ENCODE measurements around the gene TXNDC8.
"Not testable (repeated sequence)": the region's sequence is repeated elsewhere in the genome, so short reads cannot be mapped to it uniquely, and the experiment has no call there.

The TXNDC8 gene

GRCh38 chr9:110327716-110328115 is 9.9 kb downstream of the TXNDC8 start:
- DNase-seq (ENCODE audit: low spot score) = no peak

- no peak for DNase-seq (ENCODE audit: low spot score)
Observed at GRCh38 chr9:110323818-110324217, 13.8 kb downstream of the TXNDC8 start.

- DNase-seq (ENCODE audit: low spot score) = no peak
Observed at GRCh38 chr9:110320651-110321445, 16.8 kb downstream of the TXNDC8 start.

GRCh38 chr9:110319781-110320492 is 17.7 kb downstream of the TXNDC8 start:
- DNase-seq (ENCODE audit: low spot score) = no peak

GRCh38 chr9:110317911-110318310 is 19.8 kb downstream of the TXNDC8 start:
- DNase-seq (ENCODE audit: low spot score) = no peak

GRCh38 chr9:110316261-110317075 is 21.2 kb downstream of the TXNDC8 start:
- DNase-seq (ENCODE audit: low spot score) = no peak

- DNase-seq (ENCODE audit: low spot score) = not testable (repeated sequence)
Observed at GRCh38 chr9:110311978-110312377, 25.7 kb downstream of the TXNDC8 start.

GRCh38 chr9:110309681-110310080 is 28.0 kb downstream of the TXNDC8 start:
- no peak for DNase-seq (ENCODE audit: low spot score)

GRCh38 chr9:110308633-110309038 is 29.0 kb downstream of the TXNDC8 start:
- DNase-seq (ENCODE audit: low spot score) = no peak

- no peak for DNase-seq (ENCODE audit: low spot score)
Observed at GRCh38 chr9:110307191-110307590, 30.5 kb downstream of the TXNDC8 start.

GRCh38 chr9:110303133-110303532 is 34.5 kb downstream of the TXNDC8 start:
- no peak for DNase-seq (ENCODE audit: low spot score)

- DNase-seq (ENCODE audit: low spot score) = no peak
Observed at GRCh38 chr9:110298043-110298605, 39.5 kb downstream of the TXNDC8 start.

GRCh38 chr9:110293248-110293647 is 44.4 kb downstream of the TXNDC8 start:
- DNase-seq (ENCODE audit: low spot score) = no peak

GRCh38 chr9:110291921-110292557 is 45.6 kb downstream of the TXNDC8 start:
- no peak for DNase-seq (ENCODE audit: low spot score)

GRCh38 chr9:110290001-110290400 is 47.7 kb downstream of the TXNDC8 start:
- no peak for DNase-seq (ENCODE audit: low spot score)

- no peak for DNase-seq (ENCODE audit: low spot score)
Observed at GRCh38 chr9:110288503-110288902, 49.2 kb downstream of the TXNDC8 start.

- DNase-seq (ENCODE audit: low spot score) = no peak
Observed at GRCh38 chr9:110287289-110287680, 50.4 kb downstream of the TXNDC8 start.

- no peak for DNase-seq (ENCODE audit: low spot score)
Observed at GRCh38 chr9:110284211-110284844, 53.3 kb downstream of the TXNDC8 start.

- DNase-seq (ENCODE audit: low spot score) = no peak
Observed at GRCh38 chr9:110283751-110284150, 53.9 kb downstream of the TXNDC8 start.

- DNase-seq (ENCODE audit: low spot score) = no peak
Observed at GRCh38 chr9:110282739-110283081, 55.0 kb downstream of the TXNDC8 start.

GRCh38 chr9:110282018-110282738 is 55.5 kb downstream of the TXNDC8 start:
- DNase-seq (ENCODE audit: low spot score) = no peak
